ENCODE data around the gene CPNE9.
"Not testable (repeated sequence)": the region's sequence is repeated elsewhere in the genome, so short reads cannot be mapped to it uniquely, and the experiment has no call there.

CPNE9 gene

GRCh38 chr3:9748031-9748430 lies 44.4 kb downstream of the CPNE9 start:
- DNase-seq (ENCODE audit: low read depth in 2 of 2), result no peak

GRCh38 chr3:9749296-9749644 lies 45.6 kb downstream of the CPNE9 start:
- DNase-seq (ENCODE audit: low read depth in 2 of 2), result no peak

GRCh38 chr3:9749645-9750555 lies 46.3 kb downstream of the CPNE9 start, which contains the start of gene OGG1:
OGG1 (plus strand) TSS chr3:9749952; CDS start chr3:9750287, 335 bp downstream.
- DNase-seq (ENCODE audit: low read depth in 2 of 2), result peak; percentile 85 to 89

GRCh38 chr3:9750556-9751411 lies 47.2 kb downstream of the CPNE9 start:
- DNase-seq (ENCODE audit: low read depth in 2 of 2), result no peak

GRCh38 chr3:9754678-9755077 lies 51.0 kb downstream of the CPNE9 start:
- DNase-seq (ENCODE audit: low read depth in 2 of 2), result no peak

GRCh38 chr3:9757427-9757826 lies 53.8 kb downstream of the CPNE9 start:
- DNase-seq (ENCODE audit: low read depth in 2 of 2), result no peak

GRCh38 chr3:9760779-9761505 lies 57.3 kb downstream of the CPNE9 start:
- DNase-seq (ENCODE audit: low read depth in 2 of 2), result no peak

- no peak for DNase-seq (ENCODE audit: low read depth in 2 of 2)
Measured at GRCh38 chr3:9761919-9762318, 58.3 kb downstream of the CPNE9 start.

- no peak for DNase-seq (ENCODE audit: low read depth in 2 of 2)
Measured at GRCh38 chr3:9762871-9763270, 59.2 kb downstream of the CPNE9 start.

GRCh38 chr3:9765865-9766264 lies 62.2 kb downstream of the CPNE9 start:
- DNase-seq (ENCODE audit: low read depth in 2 of 2), result no peak

GRCh38 chr3:9767418-9767817 lies 63.8 kb downstream of the CPNE9 start:
- DNase-seq (ENCODE audit: low read depth in 2 of 2), result no peak

GRCh38 chr3:9768141-9768775 lies 64.6 kb downstream of the CPNE9 start:
- no peak for DNase-seq (ENCODE audit: low read depth in 2 of 2)

GRCh38 chr3:9769012-9769411 lies 65.4 kb downstream of the CPNE9 start:
- no peak for DNase-seq (ENCODE audit: low read depth in 2 of 2)

- DNase-seq (ENCODE audit: low read depth in 2 of 2), result peak; percentile 50 to 59
Measured at GRCh38 chr3:9769426-9770275, 66.0 kb downstream of the CPNE9 start, which contains the start of gene CAMK1. CAMK1 (minus strand) TSS chr3:9769947; CDS start chr3:9767749, 2,198 bp downstream.

- no peak for DNase-seq (ENCODE audit: low read depth in 2 of 2)
Measured at GRCh38 chr3:9770276-9770812, 66.7 kb downstream of the CPNE9 start.

GRCh38 chr3:9771007-9771406 lies 67.4 kb downstream of the CPNE9 start:
- not testable (repeated sequence) for DNase-seq (ENCODE audit: low read depth in 2 of 2)

- DNase-seq (ENCODE audit: low read depth in 2 of 2), result no peak
Measured at GRCh38 chr3:9776896-9777693, 73.5 kb downstream of the CPNE9 start.

- no peak for DNase-seq (ENCODE audit: low read depth in 2 of 2)
Measured at GRCh38 chr3:9777694-9778021, 74.0 kb downstream of the CPNE9 start.

Measured in stimulated activated CD4-positive, alpha-beta T cell treated with anti-CD3 and anti-CD28 coated beads, Interleukin-1b, Interleukin-23, amount 100 ng/mL, for 4 hours (primary cell).